GM21528 (cell line): ENCODE results near the gene NCKIPSD.

Experiments used
- ATAC-seq: cut with Tn5 transposase; IDR thresholded peaks from one replicate; pipeline ENCODE4 v1.9.1; 2021; ENCODE audit warnings: mild to moderate bottlenecking, moderate library complexity; ENCODE audit not compliant: unreplicated experiment, low FRiP score

NCKIPSD gene

GRCh38 chr3:48697952-48698351, 12.2 kb upstream of the NCKIPSD start:
- no peak for ATAC-seq

DNA sequence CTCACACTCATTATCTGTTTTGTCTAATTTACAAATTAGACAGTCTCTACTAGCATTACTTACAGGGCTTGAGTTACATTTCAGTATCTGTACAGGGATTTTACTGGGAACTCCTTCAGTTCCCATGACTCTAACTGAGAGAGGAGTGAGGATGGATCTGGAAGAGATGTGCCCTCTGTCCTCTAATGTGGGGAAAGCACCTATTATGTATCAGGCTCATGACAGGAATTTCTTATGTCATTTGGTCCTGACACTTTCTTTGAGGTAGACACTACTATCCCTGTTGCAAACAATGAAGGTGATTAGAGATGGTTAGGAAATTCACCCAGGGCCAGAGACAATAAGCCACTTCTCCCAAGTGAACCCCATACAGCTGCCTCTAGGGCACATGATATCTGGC, 10.9 kb upstream of the NCKIPSD start:
- ATAC-seq = no peak

DNA sequence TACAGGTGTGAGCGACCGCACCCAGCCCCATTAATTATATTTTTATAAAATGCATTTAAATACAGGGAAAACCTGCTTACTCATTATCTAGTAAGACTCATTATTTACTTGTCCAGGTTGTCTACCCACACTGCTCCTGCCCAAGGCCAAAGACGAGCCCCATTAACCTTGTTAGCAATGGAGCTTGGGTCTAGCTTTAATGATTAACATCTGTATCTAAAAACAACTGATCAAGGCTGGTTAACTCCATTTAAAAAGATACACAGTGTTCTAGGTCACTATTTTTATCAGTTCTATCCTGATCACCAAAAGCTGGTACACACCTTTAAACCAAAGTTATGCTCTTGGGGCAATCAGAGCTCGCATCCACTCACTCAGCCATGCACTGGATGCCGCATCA, 10.4 kb upstream of the NCKIPSD start:
- ATAC-seq = no peak

DNA sequence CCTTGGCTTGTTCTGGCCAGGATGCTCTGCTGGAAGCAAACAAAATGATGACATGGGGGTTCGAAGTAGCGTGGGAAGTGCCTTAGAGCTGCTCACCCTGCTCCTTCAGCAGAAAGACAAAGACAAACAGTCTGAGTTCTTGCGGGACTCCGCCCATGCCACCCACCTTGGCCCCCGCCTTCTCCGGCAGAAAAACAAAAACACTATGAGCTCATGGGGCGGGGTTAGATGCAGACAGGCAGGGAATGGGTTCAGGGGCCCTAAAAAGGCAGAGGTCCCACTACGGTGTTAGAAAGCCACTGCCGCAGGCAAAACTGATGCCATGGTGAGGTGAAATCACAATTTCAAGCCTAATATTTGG, 9.7 kb upstream of the NCKIPSD start:
- no peak for ATAC-seq

GRCh38 chr3:48694610-48695392, 9.1 kb upstream of the NCKIPSD start:
- no peak for ATAC-seq

- ATAC-seq = no peak
Measured at GRCh38 chr3:48693826-48694225, 8.1 kb upstream of the NCKIPSD start.

DNA sequence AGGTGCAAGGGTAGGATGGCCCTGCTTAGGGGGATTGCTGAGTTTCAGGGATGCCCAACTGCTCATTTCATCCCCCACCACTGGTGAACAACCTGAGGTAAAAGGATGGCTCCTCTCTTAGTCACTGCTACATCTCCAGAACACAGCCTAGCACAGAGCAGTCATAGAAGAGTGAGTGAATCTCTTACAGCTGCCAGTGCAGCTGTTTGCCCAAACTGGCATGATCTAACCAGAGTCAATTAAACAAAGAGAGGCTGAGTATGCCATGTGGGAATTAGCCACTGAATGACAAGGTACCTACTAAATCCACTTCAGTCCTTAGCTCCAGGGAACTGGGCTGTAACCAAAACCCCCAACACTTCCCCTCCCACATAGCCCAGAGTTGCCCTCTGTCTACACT, 6.8 kb upstream of the NCKIPSD start:
- ATAC-seq = no peak

- ATAC-seq = no peak
Measured at GRCh38 chr3:48690846-48691458, 5.2 kb upstream of the NCKIPSD start.

DNA sequence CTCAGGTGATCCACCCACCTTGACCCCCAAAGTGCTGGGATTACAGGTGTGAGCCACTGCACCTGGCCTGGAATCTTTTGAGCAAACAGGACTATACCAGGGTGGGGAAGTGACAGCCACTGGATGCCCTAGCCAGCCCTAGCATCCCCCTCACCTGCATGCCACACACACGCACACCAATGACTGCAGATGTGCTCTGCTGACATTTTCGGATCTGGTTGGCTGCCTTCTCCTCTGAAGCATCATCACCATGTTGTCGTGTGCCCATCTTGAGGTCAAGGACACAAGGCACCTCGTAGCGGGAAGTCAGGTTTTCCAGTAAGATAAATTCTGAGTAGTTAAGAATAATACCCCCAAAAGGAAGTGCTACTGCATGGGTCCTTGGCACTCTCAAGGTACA, 3.7 kb upstream of the NCKIPSD start:
- ATAC-seq = no peak

- ATAC-seq = no peak
Measured at GRCh38 chr3:48688737-48689075, 3.0 kb upstream of the NCKIPSD start.

- ATAC-seq = no peak
Measured at GRCh38 chr3:48688032-48688736, 2.5 kb upstream of the NCKIPSD start.

GRCh38 chr3:48687220-48687678, 1.5 kb upstream of the NCKIPSD start:
- no peak for ATAC-seq

DNA sequence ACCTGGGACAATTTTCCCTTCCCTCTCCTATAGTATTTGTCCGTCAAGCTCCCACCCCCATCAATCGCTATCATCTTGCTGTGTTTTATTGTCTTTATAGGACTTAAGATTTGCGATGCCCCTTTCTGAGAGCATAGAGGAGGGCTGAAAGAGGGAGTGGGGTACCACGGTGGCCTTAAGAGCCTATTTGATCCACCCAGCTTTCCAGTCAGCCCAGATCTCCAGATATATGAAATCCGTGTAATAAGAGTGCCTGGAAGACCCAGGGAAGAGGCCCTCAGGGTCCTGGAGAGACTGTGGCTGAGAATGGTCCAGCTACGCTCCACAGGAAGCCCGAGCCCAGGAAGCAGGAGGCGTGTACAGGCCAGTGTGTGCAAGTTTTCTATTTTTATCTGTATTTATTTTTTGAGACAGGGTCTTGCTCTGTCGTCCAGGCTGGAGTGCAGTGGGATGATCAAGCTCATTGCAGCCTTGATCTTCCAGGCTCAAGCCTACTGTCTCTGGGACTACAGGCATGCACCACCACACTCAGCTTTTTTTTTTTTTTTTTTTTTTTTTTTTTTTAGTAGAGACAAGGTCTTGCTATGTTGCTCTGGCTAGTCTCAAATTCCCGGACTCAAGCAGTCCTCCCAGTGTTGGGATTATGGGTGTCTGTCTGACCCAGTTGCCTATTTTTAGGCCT, 964 bp upstream of the NCKIPSD start:
- no peak for ATAC-seq

DNA sequence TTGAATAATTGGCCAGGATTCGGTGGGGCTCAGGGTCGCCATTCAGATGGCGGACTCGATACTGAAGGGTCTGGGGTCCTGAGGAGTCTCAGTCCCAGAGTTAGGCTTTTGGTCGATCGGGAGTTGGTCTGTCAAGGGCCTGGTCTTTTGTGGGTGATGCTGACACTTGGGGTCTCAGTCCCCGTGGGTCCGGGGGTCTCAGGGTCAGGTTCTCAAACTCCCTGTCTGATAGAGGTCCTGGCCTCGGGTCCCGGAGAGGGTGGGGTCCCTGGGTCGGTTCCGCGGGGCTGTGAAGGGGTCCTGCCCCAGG, 467 bp downstream of the NCKIPSD start:
- no peak for ATAC-seq

GRCh38 chr3:48684480-48685143, 1.1 kb downstream of the NCKIPSD start:
- ATAC-seq = no peak

DNA sequence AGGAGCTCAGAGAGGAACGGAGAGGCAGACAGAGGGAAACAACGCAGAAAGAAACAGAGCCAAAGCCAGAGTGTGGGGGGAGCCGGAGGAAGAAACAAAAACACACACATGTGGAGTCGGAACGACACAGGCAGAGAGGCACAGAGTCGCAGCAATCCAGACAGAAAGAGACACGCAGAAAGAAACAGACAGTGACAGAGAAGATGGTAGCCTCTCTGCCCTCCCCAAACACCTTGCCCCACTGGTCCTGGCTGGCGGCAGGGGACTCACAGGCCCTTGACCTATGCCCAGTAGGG, 1.7 kb downstream of the NCKIPSD start:
- ATAC-seq = no peak

- no peak for ATAC-seq
Measured at GRCh38 chr3:48682786-48683185, 2.9 kb downstream of the NCKIPSD start.

DNA sequence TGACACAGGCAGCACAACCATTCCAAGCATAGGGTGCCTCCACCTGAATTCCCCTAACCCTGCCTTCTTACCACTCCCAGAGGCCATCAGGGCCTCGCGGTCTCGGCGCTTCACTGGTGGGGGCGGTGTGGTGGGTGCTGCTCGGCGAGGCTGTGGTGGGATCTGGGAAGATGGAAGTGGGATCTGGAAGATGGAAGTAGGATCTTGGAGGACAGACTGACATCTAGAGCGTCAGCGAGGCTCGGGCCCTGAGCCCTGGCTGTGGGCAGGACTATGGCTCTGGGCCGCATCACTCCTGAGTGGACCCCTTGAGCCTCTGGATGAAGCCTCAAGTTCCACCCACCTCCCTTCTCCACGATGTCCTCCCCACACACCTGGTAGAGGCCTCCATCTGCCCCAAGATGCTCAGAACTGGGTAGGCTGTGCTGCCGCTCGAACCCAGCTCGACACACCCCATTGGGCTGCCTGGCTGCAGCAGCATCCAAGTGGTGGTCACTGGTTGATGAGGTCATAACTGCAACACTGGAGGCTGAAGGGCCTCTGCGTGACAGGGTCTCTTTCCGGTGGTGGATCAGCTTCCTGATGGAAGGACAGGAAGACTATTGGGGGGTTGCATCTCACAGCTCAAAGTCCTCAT, 3.6 kb downstream of the NCKIPSD start:
- no peak for ATAC-seq

DNA sequence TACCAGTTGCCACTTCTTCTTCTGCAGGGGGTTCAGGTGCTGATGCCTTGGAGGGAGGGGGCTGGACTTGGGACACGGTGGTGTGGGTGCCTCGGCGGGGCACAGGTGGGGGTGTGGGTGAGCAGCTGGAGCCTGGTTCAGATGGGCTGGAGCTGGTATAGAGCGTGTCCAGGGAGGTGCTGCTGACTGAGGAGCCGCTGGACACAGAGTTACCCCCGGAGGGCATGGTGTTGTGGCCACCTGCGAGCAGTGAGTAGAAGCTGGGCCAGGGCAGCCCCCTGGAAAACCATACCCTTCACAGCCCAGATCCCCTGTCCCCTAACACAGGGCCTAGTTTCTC, 4.2 kb downstream of the NCKIPSD start:
- ATAC-seq = no peak

GRCh38 chr3:48680811-48681540, 4.7 kb downstream of the NCKIPSD start:
- no peak for ATAC-seq
